22Rv1 (cell line): Measurements from ENCODE around the gene GPC5.

ENCODE experiments used
- CTCF ChIP-seq: fragments of 450-650 bp; IDR thresholded peaks from 2 replicates; pipeline ENCODE4 v1.5.1; 2017; ENCODE audit warnings: mild to moderate bottlenecking
- ZFX ChIP-seq: fragments of 450-650 bp; IDR thresholded peaks from 2 replicates; pipeline ENCODE4 v1.6.1; 2017; ENCODE audit warnings: antibody characterized with exemption, borderline replicate concordance

DNA sequence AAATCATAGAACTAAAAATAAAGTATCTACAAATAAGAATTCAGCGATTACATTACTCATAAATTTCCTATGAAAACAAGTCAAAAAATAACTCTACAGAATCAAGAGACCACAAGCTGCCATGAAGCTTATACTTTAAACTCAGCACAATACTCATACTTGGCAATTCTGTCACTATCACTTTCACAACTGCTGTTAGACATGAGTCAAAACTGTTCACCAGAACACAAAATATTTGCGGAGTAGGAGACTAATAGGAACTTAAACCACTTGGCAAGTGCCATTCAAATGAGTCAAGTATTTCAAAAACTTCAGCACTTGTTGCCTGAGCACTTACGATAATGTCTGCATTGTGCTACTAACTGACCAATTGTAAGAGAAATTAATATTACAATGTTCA is 1440.4 kb downstream of the GPC5 start:
- TF ChIP-seq CTCF (no peak), ZFX (no peak)
